B cell (primary cell): Measurements from ENCODE around the gene RICTOR.

Source experiments
- EZH2 ChIP-seq: IDR thresholded peaks from 2 replicates; pipeline ENCODE4 v1.6.1; 2012; ENCODE audit warnings: borderline replicate concordance, low read depth, mild to moderate bottlenecking, moderate library complexity, low read length; ENCODE audit not compliant: insufficient read depth, poor library complexity, severe bottlenecking
- TF ChIP-seq, protein P1 (sequence below): fragments of 200-600 bp; IDR thresholded peaks from one replicate; pipeline ENCODE4 v1.8.0; 2022; ENCODE audit warnings: antibody characterized with exemption, mild to moderate bottlenecking

DNA sequence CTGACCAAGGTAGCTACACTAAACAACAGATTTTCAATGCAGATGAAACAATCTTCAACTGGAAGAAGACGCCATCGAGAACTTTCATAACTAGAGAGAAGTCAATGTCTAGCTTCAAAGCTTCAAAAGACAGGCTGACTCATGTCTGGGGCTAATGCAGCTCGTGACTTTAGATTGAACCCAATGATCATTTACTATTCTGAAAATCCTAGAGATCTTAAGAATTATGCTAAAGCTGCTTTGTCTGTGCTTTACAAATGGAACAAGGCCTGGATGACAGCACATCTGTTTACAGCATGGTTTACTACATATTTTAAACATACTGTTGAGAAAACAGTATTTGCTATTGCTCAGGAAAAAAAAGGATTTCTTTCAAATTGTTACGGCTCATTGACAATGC is 54.9 kb downstream of the RICTOR start:
- TF ChIP-seq, protein P1, sequence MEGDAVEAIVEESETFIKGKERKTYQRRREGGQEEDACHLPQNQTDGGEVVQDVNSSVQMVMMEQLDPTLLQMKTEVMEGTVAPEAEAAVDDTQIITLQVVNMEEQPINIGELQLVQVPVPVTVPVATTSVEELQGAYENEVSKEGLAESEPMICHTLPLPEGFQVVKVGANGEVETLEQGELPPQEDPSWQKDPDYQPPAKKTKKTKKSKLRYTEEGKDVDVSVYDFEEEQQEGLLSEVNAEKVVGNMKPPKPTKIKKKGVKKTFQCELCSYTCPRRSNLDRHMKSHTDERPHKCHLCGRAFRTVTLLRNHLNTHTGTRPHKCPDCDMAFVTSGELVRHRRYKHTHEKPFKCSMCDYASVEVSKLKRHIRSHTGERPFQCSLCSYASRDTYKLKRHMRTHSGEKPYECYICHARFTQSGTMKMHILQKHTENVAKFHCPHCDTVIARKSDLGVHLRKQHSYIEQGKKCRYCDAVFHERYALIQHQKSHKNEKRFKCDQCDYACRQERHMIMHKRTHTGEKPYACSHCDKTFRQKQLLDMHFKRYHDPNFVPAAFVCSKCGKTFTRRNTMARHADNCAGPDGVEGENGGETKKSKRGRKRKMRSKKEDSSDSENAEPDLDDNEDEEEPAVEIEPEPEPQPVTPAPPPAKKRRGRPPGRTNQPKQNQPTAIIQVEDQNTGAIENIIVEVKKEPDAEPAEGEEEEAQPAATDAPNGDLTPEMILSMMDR = no peak
- no peak for TF ChIP-seq EZH2
